ENCODE results near the gene ANKRD44. TPM values are rescaled to one million over a fixed set of nuclear protein-coding genes. Genes with fewer than 3 reads are reported as not detected.
"Not testable (repeated sequence)": the region's sequence is repeated elsewhere in the genome, so short reads cannot be mapped to it uniquely, and the experiment has no call there.

ANKRD44 gene
- 35.4 TPM for total RNA-seq

DNA sequence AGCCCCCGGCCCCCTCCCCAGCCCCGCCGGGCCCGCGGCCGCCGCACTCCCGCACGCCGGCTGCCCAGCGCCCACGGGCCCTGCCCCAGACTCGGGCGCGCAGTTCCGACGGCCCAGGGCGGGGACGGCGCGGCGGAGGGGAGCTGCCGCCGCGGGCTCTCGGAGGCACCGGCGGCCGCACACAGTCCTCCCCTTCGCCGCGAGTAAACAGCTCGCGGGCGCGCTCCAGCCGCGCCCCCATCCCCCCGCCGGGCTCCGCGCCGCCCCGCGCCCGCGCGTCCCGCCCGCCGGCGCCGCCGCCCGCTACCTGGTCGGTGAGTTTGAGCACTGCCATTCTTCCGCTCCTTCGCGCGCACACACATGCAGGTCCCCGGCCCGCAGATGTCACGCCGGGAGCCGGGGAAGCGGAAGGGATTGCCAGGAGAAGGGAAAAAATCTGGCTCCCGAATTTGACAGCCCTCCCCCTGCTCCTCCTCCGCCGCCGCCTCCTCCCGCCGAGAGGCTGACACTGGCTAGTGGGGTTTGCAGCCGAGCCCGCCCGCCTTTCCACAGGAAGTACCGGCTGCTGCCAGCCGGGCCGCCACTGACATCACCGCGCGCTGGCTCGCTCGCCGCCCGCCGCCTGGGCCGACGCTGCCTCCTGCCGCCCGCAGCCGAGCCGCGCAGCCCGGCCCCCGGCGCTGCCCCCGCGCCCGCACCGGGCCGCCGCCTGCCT lies at the start of gene ANKRD44:
ANKRD44 (minus strand) TSS at position 510 of the 715 bp plus-strand sequence; CDS start at position 334, 176 bp downstream.
- peak; percentile 93 for DNase-seq

DNA sequence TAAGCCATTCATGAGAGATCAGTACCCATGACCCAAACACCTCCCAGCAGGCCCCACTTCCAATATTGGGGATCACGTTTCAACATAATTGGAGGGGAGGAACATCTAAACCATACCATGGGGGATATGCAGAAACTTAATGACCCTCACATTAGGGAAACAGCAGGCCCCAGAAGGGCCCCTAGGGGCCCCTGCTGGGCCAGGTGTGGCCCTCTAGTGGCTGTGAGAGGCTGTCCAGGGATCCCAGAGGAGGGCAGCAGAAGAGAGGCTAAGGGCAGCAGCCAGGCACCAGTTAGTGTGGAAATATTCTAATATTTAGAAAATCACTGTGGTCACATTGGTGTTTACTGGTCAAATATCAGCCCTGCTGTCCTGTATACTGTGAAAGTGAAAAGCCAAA lies 49.3 kb upstream of the ANKRD44 start:
- DNase-seq: no peak

DNA sequence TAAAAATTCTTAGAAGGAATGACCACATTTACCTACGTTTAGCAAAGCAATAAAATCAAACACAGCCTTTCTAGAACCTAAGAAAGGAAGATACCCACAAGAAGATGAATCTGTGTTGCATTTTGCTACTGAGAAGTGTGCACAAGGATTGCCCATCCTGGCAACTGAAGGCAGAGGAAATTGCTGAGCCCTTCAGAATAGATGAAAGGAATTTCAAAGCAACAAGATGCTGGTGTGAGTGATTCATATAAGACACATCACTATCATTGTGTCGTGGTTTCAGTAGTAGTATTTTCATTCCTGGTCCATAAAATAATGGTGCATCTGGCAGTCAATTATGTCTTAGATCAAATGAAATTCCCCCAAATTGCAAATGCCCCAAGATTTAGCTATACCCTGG lies 48.4 kb upstream of the ANKRD44 start:
- no peak for DNase-seq

DNA sequence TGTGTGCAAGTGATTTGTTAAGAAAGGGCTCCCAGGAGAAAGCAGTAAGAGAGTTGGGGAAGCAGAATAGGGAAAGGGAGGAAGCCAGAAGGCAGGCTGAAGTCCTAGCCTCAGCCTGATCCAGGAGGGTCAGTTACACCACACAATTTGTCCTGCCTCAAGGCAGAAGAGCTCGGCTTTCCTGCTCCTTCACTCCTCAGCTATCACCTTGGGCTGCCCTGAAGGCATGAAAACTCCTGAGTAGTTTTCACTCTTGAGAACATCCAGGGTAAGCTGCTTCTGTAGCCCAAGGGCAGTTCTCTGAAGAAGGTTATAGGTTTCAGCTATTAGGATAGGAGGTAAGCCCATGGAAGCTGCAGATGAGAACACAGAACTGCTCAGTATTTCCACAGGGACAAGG lies 47.4 kb upstream of the ANKRD44 start:
- no peak for DNase-seq

DNA sequence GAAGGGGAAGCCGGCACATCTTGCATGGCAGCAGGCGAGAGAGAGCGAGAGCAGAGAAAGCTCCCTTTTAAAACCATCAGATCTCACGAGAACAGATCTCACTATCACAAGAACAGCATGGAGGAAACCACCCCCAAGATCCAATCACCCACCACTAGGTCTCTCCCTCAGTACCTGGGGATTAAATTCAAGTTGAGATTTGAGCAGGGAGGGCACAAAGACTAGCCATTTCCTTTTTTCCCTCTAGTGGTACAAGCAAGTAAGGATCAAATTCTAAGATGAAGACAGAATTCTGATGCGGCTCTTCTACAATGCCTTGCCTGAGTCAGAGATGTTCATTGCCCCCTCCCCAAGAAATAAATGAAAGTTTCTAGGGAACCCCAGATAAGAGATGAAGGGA lies 45.6 kb upstream of the ANKRD44 start:
- DNase-seq: no peak

DNA sequence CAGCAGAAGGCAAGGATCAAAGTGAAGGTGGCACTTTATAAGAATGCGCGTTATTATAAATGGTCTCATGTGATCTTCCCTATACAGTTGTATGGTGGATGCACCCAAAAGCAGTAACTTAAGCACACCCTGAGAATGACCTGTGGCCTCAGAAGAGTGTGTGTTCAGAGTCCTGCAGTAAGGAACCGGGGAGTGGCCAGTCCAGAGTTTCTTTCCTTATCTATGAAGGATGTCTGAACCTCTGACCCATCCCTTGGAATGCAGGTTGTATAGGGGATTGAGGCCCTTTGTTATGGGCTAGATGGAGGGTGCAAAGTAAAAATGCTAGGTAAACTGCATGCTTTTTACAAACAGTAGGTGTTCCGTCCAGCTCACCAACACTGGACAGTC lies 43.6 kb upstream of the ANKRD44 start:
- no peak for DNase-seq

DNA sequence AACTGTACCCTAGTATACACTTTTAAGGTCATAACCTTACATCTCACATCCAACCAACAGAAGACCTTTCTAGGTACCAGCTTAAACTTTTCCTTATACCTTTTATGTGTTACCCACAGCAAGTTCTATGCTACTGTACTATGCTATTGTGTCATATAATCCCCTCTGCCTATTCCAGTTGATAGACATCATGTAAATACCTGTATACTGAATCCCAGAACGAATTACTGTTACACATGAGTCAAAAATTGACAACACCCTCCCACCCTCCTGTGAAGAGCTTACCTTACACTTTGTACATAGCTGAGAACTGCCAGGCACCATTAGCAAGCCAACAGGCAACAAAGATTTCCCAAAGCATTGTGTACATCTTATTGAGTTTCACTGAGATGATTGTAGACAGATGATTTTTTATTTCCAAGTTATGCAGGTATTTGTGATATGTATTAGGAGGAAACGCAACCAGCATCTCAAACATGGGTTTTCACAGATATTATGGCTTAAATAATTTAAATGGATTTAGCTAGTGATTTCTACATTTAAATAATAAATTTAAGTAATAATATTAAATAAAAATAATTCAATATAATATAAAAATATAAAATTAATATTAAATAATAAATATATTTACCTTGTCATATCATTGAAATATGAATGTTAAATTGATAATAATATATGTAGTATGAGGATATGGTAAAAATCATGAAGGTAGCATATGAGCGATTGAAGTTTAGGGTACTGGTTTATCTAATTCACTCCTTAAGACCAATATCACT lies 43.0 kb upstream of the ANKRD44 start:
- DNase-seq: no peak

DNA sequence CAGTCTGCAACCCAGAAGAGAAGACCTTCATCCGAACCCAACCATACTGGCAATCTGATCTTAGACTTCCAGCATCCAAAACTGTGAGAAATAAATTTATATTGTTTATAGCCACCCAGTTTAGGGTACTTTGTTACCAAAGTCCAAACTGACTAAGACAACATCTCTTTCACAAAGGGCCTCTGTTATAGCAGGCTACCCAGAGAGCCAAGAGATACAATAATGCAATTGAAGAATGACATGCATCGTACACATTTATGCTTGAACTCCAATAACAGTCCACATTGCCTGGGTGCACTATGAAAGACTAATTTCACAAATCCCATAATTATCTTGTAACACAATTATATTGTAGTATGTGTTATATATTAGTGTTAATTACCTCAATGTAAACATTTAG lies 39.1 kb upstream of the ANKRD44 start:
- DNase-seq: no peak

DNA sequence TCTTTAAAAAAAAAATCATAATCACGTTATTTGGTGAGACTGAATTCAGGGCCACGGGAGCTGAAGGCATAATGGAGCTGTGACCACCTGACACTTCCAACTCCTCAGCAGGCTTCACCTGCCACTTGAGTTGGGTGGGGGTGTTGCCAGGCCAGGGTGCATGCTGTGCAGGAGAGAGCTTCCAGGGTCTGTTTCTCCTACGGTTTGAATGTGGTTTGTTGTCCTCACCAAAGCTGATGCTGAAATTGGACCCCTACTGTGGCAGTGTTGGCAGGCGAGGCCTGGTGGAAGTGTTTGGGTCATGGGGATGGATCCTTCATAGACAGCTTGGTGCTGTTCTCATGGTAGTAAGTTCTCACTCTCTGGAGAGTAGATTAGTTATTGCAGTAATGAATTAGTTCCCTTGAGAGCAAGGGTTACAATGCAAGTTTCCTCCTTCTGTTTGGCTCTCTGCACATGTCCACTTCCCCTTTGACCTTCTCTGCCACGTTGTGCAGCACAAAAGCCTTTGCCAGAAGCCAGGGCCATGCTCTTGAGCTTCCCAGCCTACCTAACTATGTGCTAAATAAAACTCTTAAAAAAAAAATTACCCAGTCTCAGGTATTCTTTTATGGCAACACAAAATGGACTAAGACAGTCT lies 38.3 kb upstream of the ANKRD44 start:
- DNase-seq: no peak

DNA sequence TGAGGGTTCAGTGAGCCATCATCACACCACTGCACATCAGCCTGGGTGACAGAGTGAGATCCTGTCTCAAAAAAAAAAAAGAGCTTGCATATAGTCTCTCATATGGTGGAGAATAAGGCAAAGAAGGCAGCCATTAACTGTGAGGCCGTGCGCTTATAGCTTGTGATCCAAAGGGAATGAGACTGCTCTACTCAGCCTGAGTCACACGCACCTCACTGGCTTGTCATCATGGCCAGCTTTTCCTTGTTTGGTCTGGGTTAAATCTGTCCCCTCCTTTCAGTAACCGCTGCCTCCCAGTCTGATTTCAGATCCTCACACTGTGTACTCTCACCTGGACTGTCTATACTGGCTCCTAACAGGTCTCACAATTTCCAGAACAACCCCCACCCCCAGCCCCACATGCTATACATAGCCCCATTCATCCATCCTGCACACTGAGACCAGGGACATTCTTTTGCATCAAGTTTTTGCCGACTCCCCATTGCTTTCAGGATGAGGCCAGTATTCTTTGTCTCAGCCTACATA lies 35.3 kb upstream of the ANKRD44 start:
- no peak for DNase-seq

DNA sequence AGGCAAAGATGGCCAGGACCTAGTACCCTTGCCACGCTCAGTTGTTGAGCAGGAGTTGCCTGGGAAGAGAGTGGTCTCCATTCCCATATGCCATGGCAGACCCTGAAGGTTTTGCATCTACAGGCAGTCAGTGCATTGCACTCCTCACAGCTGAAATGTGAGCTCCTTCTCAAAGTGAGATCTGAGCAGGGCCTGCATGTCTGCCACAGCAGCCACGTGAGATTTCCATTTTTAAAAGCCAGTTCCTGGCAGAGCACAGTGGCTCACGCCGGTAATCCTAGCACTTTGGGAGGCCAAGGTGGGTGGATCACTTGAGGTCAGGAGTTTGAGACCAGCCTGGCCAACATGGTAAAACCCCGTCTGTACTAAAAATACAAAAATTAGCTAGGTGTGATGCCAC lies 33.4 kb upstream of the ANKRD44 start:
- DNase-seq: not testable (repeated sequence)

DNA sequence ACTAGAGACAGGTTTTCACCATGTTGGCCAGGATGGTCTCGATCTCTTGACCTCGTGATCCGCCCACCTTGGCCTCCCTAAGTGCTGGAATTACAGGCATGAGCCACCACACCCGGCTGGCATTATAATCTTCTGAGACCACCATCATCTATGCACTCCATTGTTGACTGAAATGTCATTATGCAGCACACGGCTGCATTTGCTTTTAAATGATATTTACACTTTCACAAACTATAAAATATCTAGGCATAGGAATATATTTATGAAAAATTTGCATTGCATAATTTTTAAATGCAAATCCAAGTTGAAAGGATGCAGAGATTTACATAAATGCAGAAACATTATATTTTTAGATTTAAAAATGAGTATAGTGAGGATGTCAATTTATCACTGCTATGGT lies 30.0 kb upstream of the ANKRD44 start:
- no peak for DNase-seq

DNA sequence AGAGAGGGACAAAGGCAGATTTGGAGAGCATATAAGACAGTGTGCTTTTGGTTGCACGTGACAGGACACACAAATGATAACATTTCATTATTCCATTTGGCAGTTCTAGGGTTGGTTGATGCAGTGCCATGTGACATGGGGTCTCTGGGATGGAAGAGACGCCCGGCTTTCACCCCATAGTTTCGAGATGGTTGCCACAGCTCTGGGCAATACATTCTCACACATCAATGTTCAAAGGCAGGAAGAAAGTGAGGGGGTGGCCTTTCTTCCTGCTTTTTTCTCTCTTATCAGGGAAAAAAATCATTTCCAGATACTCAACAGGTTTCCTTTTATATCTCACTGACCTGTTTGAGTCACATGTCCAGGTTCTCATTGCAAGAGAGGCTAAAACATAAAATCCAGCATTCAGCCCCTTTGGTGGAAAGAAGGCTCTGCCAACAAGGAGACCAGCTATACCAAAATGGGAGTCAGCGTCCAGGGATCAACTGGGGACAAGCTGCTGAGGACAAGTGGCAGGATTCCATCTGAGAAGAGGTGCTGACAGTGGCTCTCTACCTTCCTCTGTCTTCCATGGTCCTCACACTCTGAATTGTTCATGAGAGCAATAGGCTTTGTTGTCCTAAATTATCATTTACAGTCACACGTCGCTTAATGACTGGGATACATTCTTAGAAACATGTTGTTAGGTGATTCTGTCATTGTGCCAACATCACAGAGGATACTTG lies 29.1 kb upstream of the ANKRD44 start:
- no peak for DNase-seq

DNA sequence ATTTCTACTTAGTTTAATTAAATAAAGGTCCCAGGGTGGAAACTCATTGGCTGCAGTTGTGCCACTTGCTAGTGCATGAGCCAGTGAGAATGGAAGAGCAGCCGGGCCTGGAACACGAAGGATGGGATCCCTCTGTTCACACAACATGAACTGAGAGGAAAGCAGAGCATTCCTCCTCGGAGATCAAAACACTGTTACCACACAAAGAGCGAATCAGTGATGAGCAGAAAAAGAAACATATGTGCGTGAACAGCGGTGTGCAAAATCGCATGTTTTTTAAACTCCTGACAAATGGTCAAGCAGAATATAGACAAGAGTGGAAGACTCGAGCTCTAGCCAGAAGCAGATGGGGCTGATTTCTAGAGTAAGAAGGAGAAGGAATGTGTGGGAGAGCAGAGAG lies 28.4 kb upstream of the ANKRD44 start:
- DNase-seq: no peak

DNA sequence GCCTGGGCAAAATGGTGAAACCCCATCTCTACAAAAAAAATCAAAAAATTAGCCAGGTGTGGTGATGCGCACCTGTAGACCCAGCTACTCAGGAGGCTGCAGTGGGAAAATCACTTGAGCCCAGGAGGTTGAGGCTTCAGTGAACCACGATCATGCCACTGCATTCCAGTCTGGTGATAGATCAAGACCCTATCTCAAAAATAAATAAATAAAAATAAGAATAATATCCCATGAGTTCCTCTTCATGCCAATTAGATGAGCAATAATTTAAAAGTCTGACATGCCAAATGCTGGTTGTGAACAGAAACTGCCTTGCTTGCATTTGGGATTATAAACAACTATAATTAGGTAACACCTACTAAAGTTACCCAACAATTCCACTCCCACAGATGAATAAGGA lies 22.1 kb upstream of the ANKRD44 start:
- no peak for DNase-seq

DNA sequence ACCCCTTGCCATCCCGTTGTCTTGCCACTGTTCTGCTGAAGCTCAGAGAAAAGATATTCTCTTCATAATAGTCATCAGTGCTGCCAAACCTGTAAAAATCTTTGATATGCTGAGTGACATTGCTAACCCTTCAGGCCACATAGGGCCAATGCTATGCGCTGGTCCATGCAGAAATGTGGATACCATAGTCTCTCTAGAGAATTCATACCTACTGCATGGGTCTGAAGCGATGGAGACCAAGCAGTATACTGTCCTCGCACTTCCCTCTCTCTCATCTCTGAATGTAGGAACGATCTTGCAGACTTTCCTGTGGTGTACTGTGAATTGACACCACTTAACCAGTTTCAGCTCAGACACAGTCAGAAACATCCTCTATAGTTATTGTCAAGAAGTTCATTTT lies 17.9 kb upstream of the ANKRD44 start:
- no peak for DNase-seq

DNA sequence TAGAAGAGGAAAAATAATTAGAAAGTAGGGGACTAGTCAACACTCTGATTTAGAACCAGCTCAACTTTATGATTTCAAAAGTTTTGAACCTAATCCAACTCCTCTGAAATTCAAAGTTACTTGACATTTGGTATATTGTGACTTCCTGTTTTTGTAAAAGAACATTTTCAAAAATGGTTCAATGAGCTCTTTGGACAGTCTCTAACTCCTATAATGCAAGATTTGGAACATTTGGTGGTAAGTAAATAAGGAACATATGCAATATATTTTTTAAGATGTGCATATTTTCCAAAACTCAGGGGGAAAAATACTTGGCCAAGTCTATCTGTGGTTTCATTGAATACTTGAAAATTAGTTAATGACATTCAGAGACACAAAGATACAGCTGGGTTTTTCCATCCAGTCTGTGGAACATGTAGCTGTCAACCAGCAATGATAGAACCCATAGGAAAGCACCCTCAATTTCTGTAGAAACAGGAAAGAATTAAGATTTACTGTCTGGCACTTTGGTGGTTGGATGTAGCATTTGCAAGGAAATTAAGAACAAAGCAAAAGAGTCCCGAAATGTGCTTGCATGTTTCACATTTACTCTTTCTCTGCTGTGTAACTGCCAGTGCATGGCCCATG lies 17.0 kb upstream of the ANKRD44 start:
- peak; percentile 56 for DNase-seq

DNA sequence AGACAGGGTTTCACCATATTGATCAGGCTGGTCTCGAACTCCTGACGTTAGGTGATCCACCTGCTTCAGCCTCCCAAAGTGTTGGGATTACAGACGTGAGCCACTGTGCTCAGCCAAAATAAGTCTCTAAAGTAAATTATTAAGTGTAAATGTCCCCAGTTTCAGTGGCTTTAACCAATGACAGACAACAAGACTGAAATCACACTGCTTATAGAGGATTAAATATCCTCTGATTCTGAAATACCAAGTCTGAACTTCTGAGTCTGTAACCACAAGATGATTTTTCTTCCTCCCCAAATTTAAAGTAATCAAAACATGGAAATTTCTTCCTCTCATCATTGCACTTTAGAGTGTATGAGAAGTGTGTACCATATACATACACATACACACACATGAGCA lies 16.5 kb upstream of the ANKRD44 start:
- no peak for DNase-seq

DNA sequence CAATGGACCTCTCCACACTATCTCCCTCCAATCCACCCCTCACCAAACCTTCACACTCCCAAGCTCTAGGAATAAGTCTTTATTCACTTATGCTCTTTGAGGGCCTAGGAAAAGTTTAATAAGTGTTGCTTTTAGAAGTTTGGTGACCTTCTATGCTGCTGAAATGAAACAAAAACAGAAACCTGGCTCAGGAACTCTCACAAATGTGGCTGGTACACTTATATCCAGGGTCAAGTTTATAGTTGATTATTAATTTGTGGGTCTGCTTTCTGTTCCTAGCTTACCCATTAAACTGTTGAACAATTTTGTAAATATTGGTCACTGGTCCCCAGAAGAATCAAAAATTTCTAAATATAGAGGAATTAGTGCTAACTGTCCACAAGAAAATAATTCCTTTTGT lies 14.2 kb upstream of the ANKRD44 start:
- no peak for DNase-seq

DNA sequence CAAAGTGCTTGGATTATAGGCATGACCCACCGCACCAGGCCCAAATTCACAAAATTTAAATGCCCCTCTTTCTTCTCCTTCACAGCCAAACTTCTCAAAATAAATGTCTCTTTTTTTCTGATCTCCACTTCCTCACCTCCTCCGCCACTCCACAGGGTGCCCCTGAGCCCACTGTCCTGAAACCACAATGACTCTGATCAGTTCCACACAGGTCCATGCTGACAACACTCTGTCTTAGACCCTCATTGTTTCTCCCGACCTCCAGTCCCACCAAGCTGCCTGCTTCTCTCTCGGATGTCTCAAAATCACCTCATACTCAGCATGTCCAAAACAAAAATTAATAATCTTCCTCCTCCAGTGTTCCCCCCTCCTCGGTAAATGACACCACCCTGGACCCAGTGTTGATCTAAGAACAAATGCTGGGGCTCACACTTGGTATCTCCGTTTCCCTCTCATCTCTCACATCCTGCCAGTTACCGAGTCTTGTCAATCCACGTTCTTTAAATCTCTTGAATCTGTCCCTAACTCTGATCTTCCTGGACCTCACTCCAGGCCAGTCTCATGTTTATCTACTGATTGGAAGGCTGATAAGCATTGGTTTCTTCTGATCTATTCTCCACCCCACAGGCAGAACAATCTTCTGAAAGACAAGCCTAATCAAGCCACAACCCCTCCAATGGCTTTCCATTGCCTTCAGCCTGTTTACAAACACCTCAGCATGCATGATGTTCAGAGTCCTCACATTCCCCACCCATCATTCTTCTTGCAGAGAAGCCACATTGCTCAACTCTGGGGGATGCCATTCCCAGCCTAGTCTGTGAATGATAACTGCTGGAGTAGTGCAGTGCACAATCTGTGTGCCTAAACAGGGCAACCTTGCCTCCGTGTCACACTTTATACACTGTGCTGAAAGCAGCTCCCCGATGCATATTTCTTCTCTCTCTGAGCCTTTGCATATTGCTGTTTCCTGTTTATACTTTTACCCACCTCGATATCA lies 12.4 kb upstream of the ANKRD44 start:
- DNase-seq: no peak

DNA sequence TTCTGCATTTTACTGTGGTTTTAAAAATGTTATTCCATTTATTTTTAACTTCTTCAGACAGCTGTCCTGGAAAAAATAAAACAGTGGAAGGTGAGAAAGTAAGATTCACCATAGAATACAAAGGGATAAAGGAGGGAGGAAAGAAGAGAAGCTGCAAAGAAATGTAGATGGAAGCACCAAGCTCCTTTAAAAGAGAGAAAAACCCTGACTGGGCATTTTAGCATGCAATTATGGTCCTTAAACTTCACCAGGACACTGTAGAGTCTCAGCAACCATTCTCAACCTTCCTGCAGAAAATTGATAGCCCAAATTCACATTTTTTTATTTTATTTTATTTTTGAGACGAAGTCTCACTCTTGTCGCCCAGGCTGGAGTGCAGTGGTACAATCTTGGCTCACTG lies 11.6 kb upstream of the ANKRD44 start:
- no peak for DNase-seq
